Loucy (cell line): ENCODE data around the gene CCDC39.
A peak's percentile ranks its signal among the peaks of the same experiment; 100 is the strongest.

Experiments
- H2AFZ ChIP-seq: fragments of 200-600 bp; sonication (generic); 2 replicates; pipeline ENCODE4 v1.6.0; 2016; ENCODE audit warnings: antibody characterized with exemption, mild to moderate bottlenecking, low read length, moderate library complexity
- H3F3A ChIP-seq: fragments of 200-600 bp; 2 replicates; pipeline ENCODE4 v1.6.0; 2016; ENCODE audit warnings: antibody characterized with exemption, low read depth, mild to moderate bottlenecking
- H3K27me3 ChIP-seq: fragments of 200-600 bp; sonication (generic); 2 replicates; pipeline ENCODE4 v1.6.1; 2014; ENCODE audit warnings: low read length, mild to moderate bottlenecking; ENCODE audit not compliant: insufficient read depth, poor library complexity, severe bottlenecking
- H3K36me3 ChIP-seq: fragments of 200-600 bp; sonication (generic); 2 replicates; pipeline ENCODE4 v1.6.1; 2016; ENCODE audit warnings: low read length; ENCODE audit not compliant: insufficient read depth
- H3K4me1 ChIP-seq: fragments of 200-600 bp; sonication (generic); 2 replicates; pipeline ENCODE4 v1.5.1; 2014; ENCODE audit warnings: low read length, mild to moderate bottlenecking; ENCODE audit not compliant: insufficient read depth, poor library complexity, severe bottlenecking
- H3K4me2 ChIP-seq: fragments of 200-600 bp; sonication (generic); 2 replicates; pipeline ENCODE4 v1.6.0; 2014; ENCODE audit warnings: antibody characterized with exemption, low read length, low read depth, mild to moderate bottlenecking; ENCODE audit not compliant: poor library complexity, severe bottlenecking
- H3K4me3 ChIP-seq: fragments of 200-600 bp; sonication (generic); 2 replicates; pipeline ENCODE4 v1.5.1; 2014; ENCODE audit warnings: low read length, mild to moderate bottlenecking, mixed read lengths; ENCODE audit not compliant: poor library complexity, severe bottlenecking
- H3K79me2 ChIP-seq: fragments of 200-600 bp; sonication (generic); 2 replicates; pipeline ENCODE4 v1.6.1; 2014; ENCODE audit warnings: low read length; ENCODE audit not compliant: insufficient read depth
- H3K9ac ChIP-seq: fragments of 200-600 bp; sonication (generic); 2 replicates; pipeline ENCODE4 v1.6.0; 2014; ENCODE audit warnings: mild to moderate bottlenecking, low read depth, low read length, moderate library complexity; ENCODE audit not compliant: poor library complexity, severe bottlenecking
- H3K9me2 ChIP-seq: fragments of 200-600 bp; sonication (generic); replicated peaks from 2 replicates; pipeline ENCODE4 v1.6.1; 2016; ENCODE audit warnings: low read depth, low read length, mixed read lengths
- H3K9me3 ChIP-seq: fragments of 200-600 bp; sonication (generic); 2 replicates; pipeline ENCODE4 v1.6.1; 2014; ENCODE audit warnings: mild to moderate bottlenecking, antibody characterized with exemption, low read length, low read depth; ENCODE audit not compliant: insufficient read depth
- H4K20me1 ChIP-seq: fragments of 200-600 bp; sonication (generic); 2 replicates; pipeline ENCODE4 v1.6.0; 2014; ENCODE audit warnings: antibody characterized with exemption, low read length, mild to moderate bottlenecking; ENCODE audit not compliant: insufficient read depth, poor library complexity, severe bottlenecking
- EZH2phosphoT487 ChIP-seq: fragments of 200-600 bp; IDR thresholded peaks from 2 replicates; pipeline ENCODE4 v1.6.1; 2018; ENCODE audit warnings: antibody characterized with exemption, mild to moderate bottlenecking, moderate library complexity, borderline replicate concordance
- TF ChIP-seq, protein P1 (sequence below): fragments of 200-600 bp; sonication (generic); conservative IDR thresholded peaks from 2 replicates; pipeline ENCODE4 v1.5.1; 2014; ENCODE audit warnings: mild to moderate bottlenecking, antibody characterized with exemption, low read length

Gene CCDC39

DNA sequence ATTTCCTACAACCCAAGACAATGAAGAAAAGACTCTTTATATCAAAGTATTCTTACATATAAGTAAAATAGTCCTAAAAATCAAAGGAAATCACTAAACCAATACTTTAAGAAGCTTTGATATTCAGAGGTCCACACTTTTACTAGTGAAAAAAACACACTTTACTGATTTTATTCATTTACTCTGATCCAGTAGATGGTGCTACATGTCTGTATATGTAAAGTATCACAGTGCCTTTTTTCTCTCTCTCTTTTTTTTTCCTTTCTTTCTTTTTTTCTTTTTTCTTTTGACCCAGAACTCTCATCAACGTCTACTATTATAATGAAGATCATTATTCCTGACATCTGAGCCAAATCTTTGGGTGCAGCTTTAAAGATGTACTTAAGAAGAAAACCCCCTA is 10.8 kb upstream of the CCDC39 start:
- no peaks in the 10 kb centered on the region for H3K27me3 ChIP-seq
- H3K4me1 ChIP-seq = no peaks in the 10 kb centered on the region
- no peak overlapping the region for H3K4me2 ChIP-seq
- no peak overlapping the region for H3K4me3 ChIP-seq
- no peaks in the 10 kb centered on the region for H3F3A ChIP-seq
- H3K36me3 ChIP-seq = no peaks in the 10 kb centered on the region
- TF ChIP-seq, protein P1, sequence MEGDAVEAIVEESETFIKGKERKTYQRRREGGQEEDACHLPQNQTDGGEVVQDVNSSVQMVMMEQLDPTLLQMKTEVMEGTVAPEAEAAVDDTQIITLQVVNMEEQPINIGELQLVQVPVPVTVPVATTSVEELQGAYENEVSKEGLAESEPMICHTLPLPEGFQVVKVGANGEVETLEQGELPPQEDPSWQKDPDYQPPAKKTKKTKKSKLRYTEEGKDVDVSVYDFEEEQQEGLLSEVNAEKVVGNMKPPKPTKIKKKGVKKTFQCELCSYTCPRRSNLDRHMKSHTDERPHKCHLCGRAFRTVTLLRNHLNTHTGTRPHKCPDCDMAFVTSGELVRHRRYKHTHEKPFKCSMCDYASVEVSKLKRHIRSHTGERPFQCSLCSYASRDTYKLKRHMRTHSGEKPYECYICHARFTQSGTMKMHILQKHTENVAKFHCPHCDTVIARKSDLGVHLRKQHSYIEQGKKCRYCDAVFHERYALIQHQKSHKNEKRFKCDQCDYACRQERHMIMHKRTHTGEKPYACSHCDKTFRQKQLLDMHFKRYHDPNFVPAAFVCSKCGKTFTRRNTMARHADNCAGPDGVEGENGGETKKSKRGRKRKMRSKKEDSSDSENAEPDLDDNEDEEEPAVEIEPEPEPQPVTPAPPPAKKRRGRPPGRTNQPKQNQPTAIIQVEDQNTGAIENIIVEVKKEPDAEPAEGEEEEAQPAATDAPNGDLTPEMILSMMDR = peak; percentile 39
- TF ChIP-seq EZH2phosphoT487 = no peak
- H4K20me1 ChIP-seq = no peaks in the 10 kb centered on the region
- no peak overlapping the region for H3K9ac ChIP-seq
- no peaks in the 10 kb centered on the region for H3K9me2 ChIP-seq
- no peaks in the 10 kb centered on the region for H3K9me3 ChIP-seq
- no peak overlapping the region for H2AFZ ChIP-seq
- no peaks in the 10 kb centered on the region for H3K79me2 ChIP-seq

GRCh38 chr3:180684807-180685206 is 5.5 kb upstream of the CCDC39 start:
- Histone ChIP-seq H3K36me3 (no peaks in the 10 kb centered on the region), H4K20me1 (no peaks in the 10 kb centered on the region), H3K4me1 (no peaks in the 10 kb centered on the region), H3K79me2 (no peaks in the 10 kb centered on the region), H3K4me2 (no peak overlapping the region), H3K9ac (no peak overlapping the region), H3K4me3 (no peak overlapping the region), H3K9me3 (no peaks in the 10 kb centered on the region), H3F3A (no peaks in the 10 kb centered on the region), H3K27me3 (no peaks in the 10 kb centered on the region), H3K9me2 (no peaks in the 10 kb centered on the region), H2AFZ (no peak overlapping the region)
- TF ChIP-seq EZH2phosphoT487 = no peak
- TF ChIP-seq, protein P1 = no peak

- Histone ChIP-seq H3K9ac (no peak overlapping the region), H3K79me2 (no peaks in the 10 kb centered on the region), H3K9me3 (no peaks in the 10 kb centered on the region), H3K4me1 (no peaks in the 10 kb centered on the region), H3K36me3 (no peaks in the 10 kb centered on the region), H3K27me3 (no peaks in the 10 kb centered on the region), H3K9me2 (no peaks in the 10 kb centered on the region), H4K20me1 (no peaks in the 10 kb centered on the region), H2AFZ (no peak overlapping the region), H3K4me3 (no peak overlapping the region), H3F3A (no peaks in the 10 kb centered on the region), H3K4me2 (no peak overlapping the region)
- TF ChIP-seq EZH2phosphoT487 = no peak
- TF ChIP-seq, protein P1 = no peak
These were observed 4.5 kb upstream of the CCDC39 start for GRCh38 chr3:180683816-180684215.
